Astrocyte of the cerebellum (primary cell): ENCODE results near the gene TMEM59L.

ENCODE experiments used
- DNase-seq: peaks from one replicate; pipeline ENCODE4 v3.0.0-alpha.2; 2011; ENCODE audit warnings: low read depth
- H3K4me3 ChIP-seq: 2 replicates; pipeline ENCODE4 v1.5.1; 2011; ENCODE audit warnings: mild to moderate bottlenecking, low read depth, low read length, moderate library complexity
- CTCF ChIP-seq: IDR thresholded peaks from 2 replicates; pipeline ENCODE4 v1.5.1; 2012; ENCODE audit warnings: low read length, low read depth, moderate library complexity, mild to moderate bottlenecking; ENCODE audit errors: missing control alignments
- in situ Hi-C: cut with HindIII; loops from 2 replicates; pipeline ENCODE4 v1.10.0; 2017; ENCODE audit warnings: low sequenced_read_pairs

Gene TMEM59L

GRCh38 chr19:18637673-18638630 lies 25.3 kb downstream of the TMEM59L start:
- no peak for DNase-seq
- TF ChIP-seq CTCF: no peak
- in situ Hi-C loops: no loop called here
- peak overlapping the region; percentile 82 for H3K4me3 ChIP-seq

GRCh38 chr19:18639706-18640243 lies 27.1 kb downstream of the TMEM59L start:
- H3K4me3 ChIP-seq: no peak overlapping the region
- no peak for DNase-seq
- in situ Hi-C loops: no loop called here
- TF ChIP-seq CTCF: no peak

- TF ChIP-seq CTCF: no peak
- in situ Hi-C loops: no loop called here
- no peak overlapping the region for H3K4me3 ChIP-seq
- no peak for DNase-seq
Observed at GRCh38 chr19:18644196-18645034, 31.7 kb downstream of the TMEM59L start.

GRCh38 chr19:18645035-18645511 lies 32.4 kb downstream of the TMEM59L start:
- no peak overlapping the region for H3K4me3 ChIP-seq
- no peak for TF ChIP-seq CTCF
- no peak for DNase-seq
- in situ Hi-C loops: no loop called here

- no peak for DNase-seq
- no peak overlapping the region for H3K4me3 ChIP-seq
- in situ Hi-C loops: no loop called here
- no peak for TF ChIP-seq CTCF
Observed at GRCh38 chr19:18646535-18647370, 34.1 kb downstream of the TMEM59L start.
